Lower leg skin (tissue), 3 donors: ENCODE measurements around the gene PREX1.

Experiments
- CTCF ChIP-seq, 3 donors: fragments of 450-650 bp; IDR thresholded peaks; one replicate each; pipeline ENCODE4 v1.5.1; 2016; ENCODE audit warnings: antibody characterized with exemption in 3 of 3, mild to moderate bottlenecking in 3 of 3, moderate library complexity in 2 of 3
- POLR2A ChIP-seq, 2 donors: fragments of 450-650 bp; IDR thresholded peaks; one replicate each; pipeline ENCODE4 v1.6.1; 2016 to 2017; ENCODE audit warnings: antibody characterized with exemption in 2 of 2, mild to moderate bottlenecking in 1 of 2, moderate library complexity in 1 of 2

- TF ChIP-seq CTCF (IDR thresholded peaks at IDR 0.05) (no peak), POLR2A (IDR thresholded peaks at IDR 0.05) (no peak)
These were observed 215.5 kb downstream of the PREX1 start for GRCh38 chr20:48612335-48612734.
